Caco-2 (cell line): Measurements from ENCODE around the gene PANX1. TPM values are rescaled to one million over a fixed set of nuclear protein-coding genes. Genes with fewer than 3 reads are reported as not detected.

Experiments used
- BruUV-seq: library from RNA; stranded (reverse); fragments of 400-500 nt; replicated peaks from 2 replicates; lab custom pipeline; 2021; lab: Mats Ljungman, UMichigan
- CTCF ChIA-PET: fragments of 300-600 bp; sonication (Branson Sonifier 250); formaldehyde crosslinking; loops from one replicate; lab custom pipeline; 2022; ENCODE audit warnings: antibody characterized with exemption; lab: Charles Lee
- POLR2A ChIA-PET: fragments of 300-600 bp; sonication (Branson Sonifier 250); formaldehyde crosslinking; loops from one replicate; lab custom pipeline; 2022; ENCODE audit warnings: antibody characterized with exemption; lab: Charles Lee
- DNase-seq, 2 experiments: peaks; one replicate each; pipeline versions ENCODE4 v3.0.0 to v3.0.0-alpha.2; 2020 to 2022
- H3K27me3 ChIP-seq: replicated peaks from 2 replicates; pipeline ENCODE4 v1.6.0; 2011; ENCODE audit warnings: low read length; ENCODE audit not compliant: control insufficient read depth, insufficient read depth
- H3K36me3 ChIP-seq: 2 replicates; pipeline ENCODE4 v1.5.1; 2011; ENCODE audit warnings: low read length; ENCODE audit not compliant: control insufficient read depth, insufficient read depth
- H3K4me1 ChIP-seq: fragments of 250-450 bp; sonication (Bioruptor Pico); 2 replicates; pipeline ENCODE4 v1.5.1; 2020; ENCODE audit warnings: mild to moderate bottlenecking
- H3K4me3 ChIP-seq: 2 replicates; pipeline ENCODE4 v1.5.1; 2011; ENCODE audit warnings: low read depth, mild to moderate bottlenecking, control low read depth, low read length
- H3K9me3 ChIP-seq: fragments of 250-450 bp; sonication (Bioruptor Pico); 2 replicates; pipeline ENCODE4 v1.5.1; 2020; ENCODE audit warnings: mild to moderate bottlenecking, moderate library complexity
- H3K27ac Mint-ChIP-seq: one replicate; pipeline ENCODE4 v1.8.0; 2022; ENCODE audit warnings: mixed read lengths; ENCODE audit not compliant: unreplicated experiment
- H3K27me3 Mint-ChIP-seq: one replicate; pipeline ENCODE4 v1.8.0; 2022; ENCODE audit warnings: mixed read lengths; ENCODE audit not compliant: insufficient read depth, unreplicated experiment
- H3K36me3 Mint-ChIP-seq: one replicate; pipeline ENCODE4 v1.8.0; 2022; ENCODE audit warnings: mild to moderate bottlenecking, mixed read lengths; ENCODE audit not compliant: insufficient read depth, unreplicated experiment
- H3K4me1 Mint-ChIP-seq: one replicate; pipeline ENCODE4 v1.8.0; 2022; ENCODE audit warnings: low read depth, mixed read lengths; ENCODE audit not compliant: unreplicated experiment
- H3K4me3 Mint-ChIP-seq: one replicate; pipeline ENCODE4 v1.8.0; 2022; ENCODE audit warnings: mild to moderate bottlenecking, moderate library complexity, mixed read lengths; ENCODE audit not compliant: unreplicated experiment
- H3K9me3 Mint-ChIP-seq: one replicate; pipeline ENCODE4 v1.8.0; 2022; ENCODE audit warnings: mixed read lengths; ENCODE audit not compliant: unreplicated experiment
- CTCF ChIP-seq, 2 experiments: fragments of 200-600 bp in 1 of 2; IDR thresholded peaks; 1 replicate in 1 of 2; 2 replicates in 1 of 2; pipeline versions ENCODE4 v1.5.1 to v1.8.0; 2011 to 2022; ENCODE audit warnings: antibody characterized with exemption in 1 of 2, control low read depth in 1 of 2, inconsistent platforms in 1 of 2, low read depth in 1 of 2, low read length in 1 of 2, mild to moderate bottlenecking in 1 of 2, moderate library complexity in 1 of 2; ENCODE audit not compliant: insufficient read depth in 1 of 2, severe bottlenecking in 1 of 2, unreplicated experiment in 1 of 2
- intact Hi-C: fragments of 100-400 bp; cut with micrococcal nuclease; formaldehyde crosslinking; loops from one replicate; pipeline ENCODE4 v1.10.0; 2022; ENCODE audit not compliant: unreplicated experiment
- total RNA-seq: library from RNA; stranded (reverse); gene quantifications from 2 replicates; pipeline ENCODE4 v1.2.3, GENCODE V29; 2022

PANX1 gene
- total RNA-seq, 1 experiment from 2014 or later = 33.1 TPM

GRCh38 chr11:94120946-94121345 is 7.7 kb upstream of the PANX1 start:
- H3K4me3 Mint-ChIP-seq = no peak overlapping the region
- H3K4me1 Mint-ChIP-seq = no peaks in the 10 kb centered on the region
- ChIA-PET POLR2A (no interaction called here), CTCF (no interaction called here)
- intact Hi-C loops = no loop called here
- Histone ChIP-seq H3K27me3 (no peaks in the 10 kb centered on the region), H3K4me3 (no peak overlapping the region), H3K36me3 (no peaks in the 10 kb centered on the region), H3K9me3 (0 out of 2 replicates have a peak, but pooled peaks cover 4% of the 10 kb centered on the region), H3K4me1 (no peaks in the 10 kb centered on the region)
- no peaks in the 10 kb centered on the region for H3K27me3 Mint-ChIP-seq
- BruUV-seq = no TSS peak
- TF ChIP-seq CTCF (IDR thresholded peaks at IDR 0.05; ENCODE audit: insufficient read depth in 1 of 2, low read depth in 1 of 2, low read length in 1 of 2, severe bottlenecking in 1 of 2, unreplicated experiment in 1 of 2) = no peak
- H3K36me3 Mint-ChIP-seq = no peaks in the 10 kb centered on the region
- no peaks in the 10 kb centered on the region for H3K9me3 Mint-ChIP-seq
- DNase-seq = no peak
- no peak overlapping the region for H3K27ac Mint-ChIP-seq

- Mint-ChIP-seq H3K36me3 (peaks cover 9% of the 10 kb centered on the region), H3K4me3 (no peak overlapping the region), H3K27me3 (no peaks in the 10 kb centered on the region), H3K9me3 (no peaks in the 10 kb centered on the region), H3K4me1 (peaks cover 15% of the 10 kb centered on the region), H3K27ac (no peak overlapping the region)
- no TSS peak for BruUV-seq
- Histone ChIP-seq H3K9me3 (no peaks in the 10 kb centered on the region), H3K27me3 (no peaks in the 10 kb centered on the region), H3K4me3 (no peak overlapping the region), H3K36me3 (no peaks in the 10 kb centered on the region), H3K4me1 (peaks cover 18% of the 10 kb centered on the region)
- no peak for DNase-seq
- intact Hi-C loops = loop anchor here (5.0 kb wide), 1 partner anchor 367 kb away; the partner anchor contains the start of genes ANKRD49 and MRE11
- TF ChIP-seq CTCF (IDR thresholded peaks at IDR 0.05; ENCODE audit: insufficient read depth in 1 of 2, low read depth in 1 of 2, low read length in 1 of 2, severe bottlenecking in 1 of 2, unreplicated experiment in 1 of 2) = no peak
- CTCF ChIA-PET = no interaction called here
- POLR2A ChIA-PET = interaction anchor here (0.6 kb wide), 1 partner anchor 26 kb away, joined by 3 read pairs; no protein-coding TSS in a partner anchor
These were observed 3.1 kb upstream of the PANX1 start for GRCh38 chr11:94125407-94126115.

GRCh38 chr11:94127638-94128037 is 1.0 kb upstream of the PANX1 start:
- peaks cover 15% of the 10 kb centered on the region for H3K4me1 Mint-ChIP-seq
- CTCF ChIA-PET = interaction anchor here (1.3 to 2.8 kb wide), 3 partner anchors 16 to 232 kb away, joined by 5 to 33 read pairs (median 5); no protein-coding TSS in a partner anchor

More at GRCh38 chr11:94127638-94128037, 1.0 kb upstream of the PANX1 start:
- peak overlapping the region; percentile 70 for H3K4me3 ChIP-seq
- H3K9me3 ChIP-seq = no peaks in the 10 kb centered on the region
- Mint-ChIP-seq H3K9me3 (no peaks in the 10 kb centered on the region), H3K27ac (peak overlapping the region; percentile 4), H3K4me3 (no peak overlapping the region), H3K27me3 (no peaks in the 10 kb centered on the region), H3K36me3 (peaks cover 9% of the 10 kb centered on the region)
- H3K36me3 ChIP-seq = no peaks in the 10 kb centered on the region
- TF ChIP-seq CTCF (IDR thresholded peaks at IDR 0.05; ENCODE audit: insufficient read depth in 1 of 2, low read depth in 1 of 2, low read length in 1 of 2, severe bottlenecking in 1 of 2, unreplicated experiment in 1 of 2) = no peak
- DNase-seq = no peak
- no peaks in the 10 kb centered on the region for H3K27me3 ChIP-seq
- peaks cover 18% of the 10 kb centered on the region for H3K4me1 ChIP-seq
- POLR2A ChIA-PET = interaction anchor here (1.0 to 2.2 kb wide), 4 partner anchors 8 to 460 kb away, joined by 3 to 7 read pairs (median 4); partner anchors contain the start of genes C11orf54 and TAF1D
- intact Hi-C loops = loop anchor here (1.0 to 5.0 kb wide), 3 partner anchors 37 to 365 kb away; partner anchors contain the start of genes ANKRD49 and MRE11
- no TSS peak for BruUV-seq
